A673 (cell line): ENCODE data around the gene PEX14. TPM values are rescaled to one million over a fixed set of nuclear protein-coding genes. Genes with fewer than 3 reads are reported as not detected.
A peak's percentile ranks its signal among the peaks of the same experiment; 100 is the strongest.

Experiments
- BruUV-seq: library from RNA; stranded (reverse); fragments of 400-500 nt; replicated peaks from 2 replicates; lab custom pipeline; 2021; lab: Mats Ljungman, UMichigan
- CTCF ChIA-PET: fragments of 300-600 bp; sonication (Branson Sonifier 250); formaldehyde crosslinking; loops from one replicate; lab custom pipeline; 2022; ENCODE audit warnings: antibody characterized with exemption; lab: Charles Lee
- POLR2A ChIA-PET: fragments of 300-600 bp; sonication (Branson Sonifier 250); formaldehyde crosslinking; loops from one replicate; lab custom pipeline; 2022; ENCODE audit warnings: antibody characterized with exemption; ENCODE audit not compliant: low non-redundant PET; lab: Charles Lee
- DNase-seq: peaks from one replicate; pipeline ENCODE4 v3.0.0-alpha.2; 2015; ENCODE audit warnings: low spot score
- H3K27ac ChIP-seq: fragments of 200-600 bp; sonication (generic); 2 replicates; pipeline ENCODE4 v1.5.1; 2016; ENCODE audit warnings: mixed run types, low read depth, mild to moderate bottlenecking, mixed read lengths, antibody characterized with exemption, low read length; ENCODE audit not compliant: poor library complexity, severe bottlenecking
- H3K27me3 ChIP-seq: fragments of 200-600 bp; sonication (generic); replicated peaks from 2 replicates; pipeline ENCODE4 v1.6.1; 2017; ENCODE audit warnings: mixed run types, low read depth, mild to moderate bottlenecking, mixed read lengths, antibody characterized with exemption, low read length; ENCODE audit not compliant: insufficient read depth, poor library complexity
- H3K36me3 ChIP-seq: fragments of 200-600 bp; sonication (generic); 2 replicates; pipeline ENCODE4 v1.6.1; 2016; ENCODE audit warnings: mixed run types, mild to moderate bottlenecking, mixed read lengths, antibody characterized with exemption, low read length; ENCODE audit not compliant: insufficient read depth, poor library complexity, severe bottlenecking
- H3K4me1 ChIP-seq: fragments of 200-600 bp; sonication (generic); 2 replicates; pipeline ENCODE4 v1.6.1; 2017; ENCODE audit warnings: mixed run types, mild to moderate bottlenecking, mixed read lengths, antibody characterized with exemption, low read length; ENCODE audit not compliant: insufficient read depth, poor library complexity, severe bottlenecking
- H3K4me3 ChIP-seq: fragments of 200-600 bp; sonication (generic); 2 replicates; pipeline ENCODE4 v1.5.1; 2016; ENCODE audit warnings: low read depth, mixed run types, mild to moderate bottlenecking, mixed read lengths, low read length; ENCODE audit not compliant: poor library complexity, severe bottlenecking
- H3K9me3 ChIP-seq: fragments of 200-600 bp; sonication (generic); 2 replicates; pipeline ENCODE4 v1.6.1; 2016; ENCODE audit warnings: mixed run types, low read depth, mild to moderate bottlenecking, mixed read lengths, antibody characterized with exemption, low read length; ENCODE audit not compliant: poor library complexity, severe bottlenecking
- EZH2 ChIP-seq: fragments of 200-600 bp; sonication (generic); IDR thresholded peaks from 2 replicates; pipeline ENCODE4 v1.6.1; 2017; ENCODE audit warnings: borderline replicate concordance, low read depth, mild to moderate bottlenecking, mixed read lengths, antibody characterized with exemption, low read length; ENCODE audit not compliant: poor library complexity, severe bottlenecking
- intact Hi-C: fragments of 100-400 bp; cut with micrococcal nuclease; formaldehyde crosslinking; loops from one replicate; pipeline ENCODE4 v1.10.0; 2022; ENCODE audit not compliant: unreplicated experiment
- total RNA-seq: library from RNA; stranded (reverse); gene quantifications from 2 replicates; pipeline ENCODE4 v1.2.3, GENCODE V29; 2021
- TF ChIP-seq, protein P1 (sequence below): fragments of 300-800, 200-600 bp; sonication (generic); conservative IDR thresholded peaks from 2 replicates; pipeline ENCODE4 v1.5.1; 2017; ENCODE audit warnings: low read depth, mild to moderate bottlenecking, antibody characterized with exemption, low read length, moderate library complexity, mixed read lengths

PEX14 gene
- total RNA-seq, 1 experiment from 2014 or later, result 26.8 TPM

DNA sequence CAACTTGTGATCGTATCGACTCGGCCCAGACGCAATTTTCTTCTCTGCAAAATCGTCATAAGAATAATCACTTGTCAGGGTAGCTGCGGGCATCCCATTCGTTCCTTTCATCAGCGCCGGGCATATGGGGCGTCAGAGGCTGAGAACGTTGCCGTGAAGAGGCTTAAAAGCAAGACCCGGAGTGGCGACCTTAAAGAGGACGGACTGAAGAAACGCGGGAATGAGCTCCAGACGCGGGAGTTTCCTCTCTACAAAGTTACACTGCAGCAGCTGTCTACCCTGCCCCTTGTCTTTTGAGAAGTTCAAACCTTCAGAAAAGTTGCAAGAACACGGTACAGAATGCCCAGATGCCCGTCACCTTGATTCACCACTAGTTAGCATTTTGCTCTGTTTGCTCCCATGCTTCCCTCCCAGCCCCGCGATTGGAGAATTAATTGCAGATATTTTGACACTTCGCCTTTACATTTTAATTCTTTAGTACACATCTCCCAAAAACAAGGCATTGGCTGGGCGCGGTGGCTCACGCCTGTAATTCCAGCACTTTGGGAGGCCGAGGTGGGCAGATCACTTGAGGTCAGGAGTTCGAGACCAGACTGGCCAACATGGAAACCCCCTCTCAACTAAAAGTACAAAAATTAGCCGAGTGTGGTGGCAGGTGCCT, 43.5 kb upstream of the PEX14 start:
- no peaks in the 10 kb centered on the region for H3K27me3 ChIP-seq
- ChIA-PET CTCF (interaction anchor here (0.6 to 2.5 kb wide), 3 partner anchors 63 to 126 kb away, joined by 3 to 24 read pairs (median 5); no protein-coding TSS in a partner anchor), POLR2A (interaction anchor here (0.6 kb wide), 1 partner anchor 598 kb away, joined by 7 read pairs; no protein-coding TSS in a partner anchor)
- intact Hi-C loops, result loop anchor here (5.0 kb wide), 1 partner anchor 41 kb away; the partner anchor contains the start of genes DFFA and PEX14
- BruUV-seq, result TSS peak; percentile 76
- no peaks in the 10 kb centered on the region for H3K9me3 ChIP-seq
- peak overlapping the region; percentile 90 for H3K27ac ChIP-seq
- peak; percentile 37 for DNase-seq
- H3K4me3 ChIP-seq, result peak overlapping the region; percentile 90
- H3K4me1 ChIP-seq, result peaks cover 5% of the 10 kb centered on the region
- TF ChIP-seq, protein P1, sequence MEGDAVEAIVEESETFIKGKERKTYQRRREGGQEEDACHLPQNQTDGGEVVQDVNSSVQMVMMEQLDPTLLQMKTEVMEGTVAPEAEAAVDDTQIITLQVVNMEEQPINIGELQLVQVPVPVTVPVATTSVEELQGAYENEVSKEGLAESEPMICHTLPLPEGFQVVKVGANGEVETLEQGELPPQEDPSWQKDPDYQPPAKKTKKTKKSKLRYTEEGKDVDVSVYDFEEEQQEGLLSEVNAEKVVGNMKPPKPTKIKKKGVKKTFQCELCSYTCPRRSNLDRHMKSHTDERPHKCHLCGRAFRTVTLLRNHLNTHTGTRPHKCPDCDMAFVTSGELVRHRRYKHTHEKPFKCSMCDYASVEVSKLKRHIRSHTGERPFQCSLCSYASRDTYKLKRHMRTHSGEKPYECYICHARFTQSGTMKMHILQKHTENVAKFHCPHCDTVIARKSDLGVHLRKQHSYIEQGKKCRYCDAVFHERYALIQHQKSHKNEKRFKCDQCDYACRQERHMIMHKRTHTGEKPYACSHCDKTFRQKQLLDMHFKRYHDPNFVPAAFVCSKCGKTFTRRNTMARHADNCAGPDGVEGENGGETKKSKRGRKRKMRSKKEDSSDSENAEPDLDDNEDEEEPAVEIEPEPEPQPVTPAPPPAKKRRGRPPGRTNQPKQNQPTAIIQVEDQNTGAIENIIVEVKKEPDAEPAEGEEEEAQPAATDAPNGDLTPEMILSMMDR, result no peak
- TF ChIP-seq EZH2, result no peak
- H3K36me3 ChIP-seq, result no peaks in the 10 kb centered on the region

DNA sequence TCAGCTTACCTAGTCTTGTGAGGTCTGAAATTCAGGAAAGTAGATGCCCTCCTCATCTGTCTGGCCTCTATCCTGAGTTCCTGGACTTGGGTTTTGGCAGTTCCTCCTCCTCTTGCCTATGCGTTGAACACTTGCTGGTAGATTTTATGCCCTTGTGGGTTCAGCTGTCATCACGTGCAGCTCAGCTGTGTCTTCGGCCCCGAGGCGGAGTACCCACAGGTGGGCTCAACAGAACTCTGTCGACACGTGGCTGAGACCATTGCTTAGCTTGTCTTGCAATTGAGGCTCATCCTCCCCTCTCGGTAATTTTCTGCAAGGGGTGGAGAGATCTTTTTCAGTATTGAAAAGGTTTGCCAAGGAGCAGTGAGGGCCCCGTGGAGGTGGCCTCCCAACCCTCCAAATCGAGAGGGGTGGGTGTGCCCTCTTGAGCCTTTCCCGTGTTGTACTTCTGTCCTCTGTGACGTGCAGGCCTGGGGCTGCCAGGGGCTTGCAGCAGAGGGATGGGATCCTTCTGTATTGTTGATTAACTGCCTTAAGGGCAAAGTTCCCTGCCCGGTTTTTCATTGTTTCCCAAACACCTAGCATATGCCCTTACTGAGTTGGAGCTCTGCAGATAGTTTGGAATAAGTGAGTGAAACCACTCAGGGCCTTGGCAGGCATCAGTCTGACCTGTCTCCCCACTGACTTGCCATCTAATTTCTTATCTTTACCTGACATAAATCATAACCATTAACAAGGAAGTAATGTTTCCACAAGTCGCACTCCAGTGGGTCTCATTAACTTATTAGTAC, 41.6 kb upstream of the PEX14 start:
- no TSS peak for BruUV-seq
- DNase-seq, result no peak
- no peaks in the 10 kb centered on the region for H3K36me3 ChIP-seq
- H3K27ac ChIP-seq, result no peak overlapping the region
- POLR2A ChIA-PET, result no interaction called here
- no peaks in the 10 kb centered on the region for H3K27me3 ChIP-seq
- peaks cover 5% of the 10 kb centered on the region for H3K4me1 ChIP-seq
- intact Hi-C loops, result loop anchor here (5.0 kb wide), 1 partner anchor 39 kb away; the partner anchor contains the start of genes DFFA and PEX14
- H3K4me3 ChIP-seq, result no peak overlapping the region
- CTCF ChIA-PET, result no interaction called here
- TF ChIP-seq EZH2, result no peak
- TF ChIP-seq, protein P1, result no peak
- H3K9me3 ChIP-seq, result no peaks in the 10 kb centered on the region

DNA sequence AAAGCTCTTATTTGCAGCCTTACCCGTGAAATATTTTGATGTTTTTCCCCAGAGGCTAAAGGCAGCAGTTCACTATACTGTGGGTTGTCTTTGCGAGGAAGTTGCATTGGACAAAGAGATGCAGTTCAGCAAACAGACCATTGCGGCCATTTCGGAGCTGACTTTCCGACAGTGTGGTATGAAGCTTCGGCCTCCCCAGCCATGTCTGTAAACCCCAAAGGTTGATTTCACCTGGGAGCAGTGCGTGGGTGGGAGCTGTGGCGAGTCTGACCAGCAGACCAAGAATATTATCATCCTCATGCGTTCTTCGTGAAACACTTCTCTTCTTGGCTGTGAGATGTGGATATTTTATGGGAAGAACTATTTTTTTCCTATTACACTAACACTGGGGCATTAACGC, 41.0 kb upstream of the PEX14 start:
- intact Hi-C loops, result loop anchor here (5.0 kb wide), 1 partner anchor 39 kb away; the partner anchor contains the start of genes DFFA and PEX14

More for the DNA sequence above, 41.0 kb upstream of the PEX14 start:
- TF ChIP-seq, protein P1, result no peak
- TF ChIP-seq EZH2, result no peak
- Histone ChIP-seq H3K4me3 (no peak overlapping the region), H3K9me3 (no peaks in the 10 kb centered on the region), H3K4me1 (peaks cover 5% of the 10 kb centered on the region), H3K27ac (no peak overlapping the region), H3K36me3 (no peaks in the 10 kb centered on the region), H3K27me3 (no peaks in the 10 kb centered on the region)
- POLR2A ChIA-PET, result no interaction called here
- BruUV-seq, result no TSS peak
- CTCF ChIA-PET, result no interaction called here
- DNase-seq, result no peak
